GM21447 (cell line): Measurements from ENCODE around the gene CUX1.

ENCODE experiments used
- ATAC-seq: cut with Tn5 transposase; IDR thresholded peaks from one replicate; pipeline ENCODE4 v1.9.1; 2021; ENCODE audit not compliant: unreplicated experiment

CUX1 gene

GRCh38 chr7:102196028-102196427 lies 378.6 kb downstream of the CUX1 start:
- no peak for ATAC-seq

- ATAC-seq, result no peak
These were observed 379.7 kb downstream of the CUX1 start for GRCh38 chr7:102197161-102197560.

GRCh38 chr7:102197599-102197998 lies 380.2 kb downstream of the CUX1 start:
- no peak for ATAC-seq

GRCh38 chr7:102198417-102198956 lies 381.1 kb downstream of the CUX1 start:
- ATAC-seq, result no peak

- ATAC-seq, result no peak
These were observed 384.1 kb downstream of the CUX1 start for GRCh38 chr7:102201576-102201975.

- no peak for ATAC-seq
These were observed 385.1 kb downstream of the CUX1 start for GRCh38 chr7:102202556-102202955.

- ATAC-seq, result no peak
These were observed 385.8 kb downstream of the CUX1 start for GRCh38 chr7:102203218-102203617.

GRCh38 chr7:102204212-102204611 lies 386.8 kb downstream of the CUX1 start:
- ATAC-seq, result no peak

- ATAC-seq, result no peak
These were observed 388.5 kb downstream of the CUX1 start for GRCh38 chr7:102205915-102206314.

- ATAC-seq, result no peak
These were observed 391.4 kb downstream of the CUX1 start for GRCh38 chr7:102208826-102209225.

- no peak for ATAC-seq
These were observed 393.4 kb downstream of the CUX1 start for GRCh38 chr7:102210787-102211186.

- ATAC-seq, result peak; percentile 78
These were observed 394.4 kb downstream of the CUX1 start for GRCh38 chr7:102211590-102212550.

- ATAC-seq, result no peak
These were observed 397.1 kb downstream of the CUX1 start for GRCh38 chr7:102214477-102215072.

GRCh38 chr7:102215256-102215655 lies 397.8 kb downstream of the CUX1 start:
- no peak for ATAC-seq

- ATAC-seq, result no peak
These were observed 398.3 kb downstream of the CUX1 start for GRCh38 chr7:102215711-102216110.

GRCh38 chr7:102216573-102217314 lies 399.3 kb downstream of the CUX1 start:
- no peak for ATAC-seq

- no peak for ATAC-seq
These were observed 402.9 kb downstream of the CUX1 start for GRCh38 chr7:102220229-102220850.

GRCh38 chr7:102220960-102221800 lies 403.8 kb downstream of the CUX1 start:
- no peak for ATAC-seq

- ATAC-seq, result no peak
These were observed 404.5 kb downstream of the CUX1 start for GRCh38 chr7:102221961-102222360.

GRCh38 chr7:102222445-102222844 lies 405.0 kb downstream of the CUX1 start:
- ATAC-seq, result no peak
